Measurements from ENCODE around the gene THBS1.
A peak's percentile ranks its signal among the peaks of the same experiment; 100 is the strongest.

THBS1 gene

DNA sequence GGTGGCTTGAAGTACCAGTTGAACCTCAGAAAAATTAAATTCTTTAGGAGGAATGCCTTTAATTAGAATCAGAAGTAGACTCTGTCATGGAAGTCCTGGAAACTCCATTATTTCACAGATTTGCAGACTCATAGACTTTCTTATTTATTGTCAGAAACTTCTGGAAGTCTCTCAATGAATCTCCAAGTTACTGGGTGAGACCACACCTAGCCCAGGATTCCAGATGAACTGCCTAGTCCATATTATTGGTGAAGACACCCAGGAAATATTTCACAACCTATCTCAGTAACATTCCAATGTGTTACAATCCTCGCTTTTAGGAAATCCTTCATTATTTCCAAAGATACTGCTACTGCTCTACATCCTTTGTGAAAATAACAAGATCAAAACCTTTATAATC lies 6.5 kb upstream of the THBS1 start:
- no peak for DNase-seq

DNA sequence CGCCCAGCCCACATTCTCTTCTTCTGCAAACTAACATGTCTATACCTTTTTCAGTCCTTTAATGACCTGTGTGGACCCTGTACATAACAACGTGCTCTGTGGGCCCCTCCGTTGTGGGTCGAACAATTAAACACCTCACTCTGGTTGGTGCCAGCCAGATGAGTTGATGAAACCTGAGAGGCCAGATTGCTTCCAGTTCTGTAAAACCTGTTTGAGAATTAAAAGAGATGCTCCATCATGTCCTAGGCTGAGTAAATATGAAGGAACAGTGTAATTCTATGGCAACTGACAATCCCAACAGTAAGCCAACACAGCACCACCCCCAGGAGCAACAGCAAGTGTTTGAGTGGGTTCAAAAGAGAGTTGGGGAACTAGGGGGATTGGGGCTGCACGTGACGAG lies 5.7 kb upstream of the THBS1 start:
- no peak for DNase-seq

DNA sequence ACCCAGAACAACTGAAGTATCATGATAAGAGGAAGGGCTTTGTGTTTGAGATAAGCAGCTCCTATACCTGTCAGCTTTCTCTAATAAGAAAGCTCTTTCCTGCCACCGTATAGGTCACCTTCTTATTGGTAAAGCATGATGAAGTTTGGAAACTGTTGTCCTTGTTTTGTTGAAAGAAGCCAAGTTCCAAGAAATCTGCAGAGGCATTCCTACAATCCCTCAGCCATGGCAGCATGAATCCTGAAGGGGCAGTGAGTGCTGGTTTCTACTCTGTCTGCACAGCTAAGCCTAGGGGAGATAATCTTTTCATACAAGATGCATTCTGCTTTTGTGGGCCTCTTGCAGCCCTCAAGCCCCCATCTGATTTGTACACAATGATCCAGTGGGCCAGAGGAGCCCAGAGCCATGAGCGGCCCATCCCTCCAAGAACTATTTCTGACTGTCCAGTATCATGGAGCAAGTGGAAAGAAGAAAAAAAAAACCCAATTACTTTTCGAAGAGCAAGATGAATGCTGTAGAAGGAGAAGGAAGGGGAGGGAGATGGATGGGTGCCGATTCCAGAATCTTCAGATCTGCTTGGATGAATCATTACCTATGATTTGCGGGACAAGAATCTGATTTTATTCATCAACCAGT lies 1.9 kb upstream of the THBS1 start:
- DNase-seq, result no peak

DNA sequence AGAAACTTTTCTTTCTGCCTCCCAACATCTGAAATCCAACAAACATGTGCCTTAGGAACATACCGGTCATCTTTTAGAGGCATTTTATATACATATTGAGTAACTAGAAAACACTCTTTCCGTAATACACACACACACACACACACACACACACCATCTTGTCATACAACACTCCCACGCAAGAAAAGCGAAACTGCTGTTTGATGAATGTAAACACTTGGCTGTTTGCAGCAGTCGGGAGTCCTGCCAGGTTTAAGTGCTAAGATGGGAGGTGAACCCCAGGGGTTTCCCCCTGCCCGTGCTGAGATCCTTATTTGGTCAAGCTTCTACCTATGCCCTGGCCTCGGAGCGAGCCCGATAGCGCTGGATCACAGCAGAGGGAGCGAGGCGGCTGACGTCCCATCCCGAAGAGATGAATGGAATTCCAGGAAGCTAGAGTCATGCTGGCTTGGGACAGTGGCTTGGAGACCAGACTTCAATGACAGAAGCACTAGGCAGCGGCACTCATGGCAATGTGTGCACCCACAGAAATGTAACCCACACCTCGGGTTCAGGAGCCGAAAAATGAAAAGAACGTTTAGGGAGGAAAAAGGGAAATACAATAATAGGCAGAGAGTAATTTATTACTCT lies 1.3 kb upstream of the THBS1 start:
- DNase-seq, result no peak

DNA sequence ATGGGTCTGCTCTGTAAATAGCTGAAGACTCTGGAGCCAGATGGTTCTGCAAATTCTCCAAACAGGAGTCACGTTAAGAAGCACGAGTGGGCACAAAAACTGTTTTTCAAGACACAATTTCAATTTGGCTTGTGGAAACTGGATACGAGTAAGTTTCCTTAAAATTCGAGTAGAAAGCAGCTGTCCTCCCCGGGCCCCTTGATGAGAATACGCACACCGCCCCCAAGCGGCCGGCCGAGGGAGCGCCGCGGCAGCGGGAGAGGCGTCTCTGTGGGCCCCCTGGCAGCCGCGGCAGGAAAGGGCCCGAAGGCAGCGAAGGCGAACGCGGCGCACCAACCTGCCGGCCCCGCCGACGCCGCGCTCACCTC lies 778 bp upstream of the THBS1 start:
- DNase-seq, result peak; percentile 64

DNA sequence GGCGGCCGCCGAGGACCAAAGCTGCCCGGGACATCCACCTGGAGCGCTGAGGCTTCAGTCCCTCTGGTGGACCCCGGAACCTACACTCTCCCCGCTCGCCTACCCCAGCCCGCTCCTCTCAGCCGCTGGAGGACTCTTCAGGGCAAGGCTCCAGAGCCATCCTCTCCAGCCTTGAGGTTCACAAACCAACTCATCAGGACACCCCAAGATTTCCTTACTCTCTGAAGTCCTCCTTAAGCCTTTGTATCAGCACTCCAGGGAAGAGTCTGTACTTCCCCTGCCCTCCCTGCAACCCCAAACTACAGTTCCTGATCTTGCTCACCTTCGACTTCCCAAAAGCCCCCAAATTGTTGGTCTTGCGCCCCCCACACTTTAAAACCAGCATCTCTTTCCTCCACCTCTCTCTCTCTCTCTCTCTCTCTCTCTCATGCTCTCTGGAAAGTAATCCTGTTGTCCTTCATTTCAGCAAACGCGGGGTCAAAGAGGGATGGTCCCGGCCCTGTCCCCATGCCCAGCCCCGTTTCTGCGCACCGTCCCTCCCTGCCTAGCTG lies 438 bp downstream of the THBS1 start:
- no peak for DNase-seq

DNA sequence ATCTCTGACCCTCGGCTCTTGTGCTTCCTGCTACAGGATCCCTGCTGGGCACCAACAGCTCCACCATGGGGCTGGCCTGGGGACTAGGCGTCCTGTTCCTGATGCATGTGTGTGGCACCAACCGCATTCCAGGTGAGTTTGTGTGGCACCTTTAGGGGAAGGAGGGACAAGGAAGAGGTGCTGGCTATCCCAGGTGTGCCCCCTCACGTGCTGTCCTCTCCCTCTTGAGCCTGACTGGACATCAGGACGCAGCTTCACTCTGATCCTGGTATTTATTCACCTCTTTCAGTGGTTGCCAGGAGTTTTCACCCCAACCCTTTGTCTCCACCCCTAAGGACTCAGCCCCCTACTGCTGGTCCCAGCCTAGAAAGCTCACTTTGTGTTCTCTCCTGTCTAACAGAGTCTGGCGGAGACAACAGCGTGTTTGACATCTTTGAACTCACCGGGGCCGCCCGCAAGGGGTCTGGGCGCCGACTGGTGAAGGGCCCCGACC lies 960 bp downstream of the THBS1 start:
- no peak for DNase-seq

DNA sequence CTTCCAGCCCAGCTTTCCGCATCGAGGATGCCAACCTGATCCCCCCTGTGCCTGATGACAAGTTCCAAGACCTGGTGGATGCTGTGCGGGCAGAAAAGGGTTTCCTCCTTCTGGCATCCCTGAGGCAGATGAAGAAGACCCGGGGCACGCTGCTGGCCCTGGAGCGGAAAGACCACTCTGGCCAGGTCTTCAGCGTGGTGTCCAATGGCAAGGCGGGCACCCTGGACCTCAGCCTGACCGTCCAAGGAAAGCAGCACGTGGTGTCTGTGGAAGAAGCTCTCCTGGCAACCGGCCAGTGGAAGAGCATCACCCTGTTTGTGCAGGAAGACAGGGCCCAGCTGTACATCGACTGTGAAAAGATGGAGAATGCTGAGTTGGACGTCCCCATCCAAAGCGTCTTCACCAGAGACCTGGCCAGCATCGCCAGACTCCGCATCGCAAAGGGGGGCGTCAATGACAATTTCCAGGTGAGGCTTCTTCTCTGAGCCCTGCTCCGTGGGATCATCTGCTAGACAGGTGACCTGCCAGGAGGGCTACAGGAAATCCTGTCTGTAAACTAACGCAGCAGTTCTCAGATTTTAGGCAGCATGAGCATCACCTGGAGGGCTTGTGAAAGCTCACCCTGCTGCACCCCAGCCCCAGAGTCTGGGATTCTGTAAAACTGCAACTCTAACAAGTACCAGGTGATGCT lies 1.6 kb downstream of the THBS1 start:
- DNase-seq, result no peak

DNA sequence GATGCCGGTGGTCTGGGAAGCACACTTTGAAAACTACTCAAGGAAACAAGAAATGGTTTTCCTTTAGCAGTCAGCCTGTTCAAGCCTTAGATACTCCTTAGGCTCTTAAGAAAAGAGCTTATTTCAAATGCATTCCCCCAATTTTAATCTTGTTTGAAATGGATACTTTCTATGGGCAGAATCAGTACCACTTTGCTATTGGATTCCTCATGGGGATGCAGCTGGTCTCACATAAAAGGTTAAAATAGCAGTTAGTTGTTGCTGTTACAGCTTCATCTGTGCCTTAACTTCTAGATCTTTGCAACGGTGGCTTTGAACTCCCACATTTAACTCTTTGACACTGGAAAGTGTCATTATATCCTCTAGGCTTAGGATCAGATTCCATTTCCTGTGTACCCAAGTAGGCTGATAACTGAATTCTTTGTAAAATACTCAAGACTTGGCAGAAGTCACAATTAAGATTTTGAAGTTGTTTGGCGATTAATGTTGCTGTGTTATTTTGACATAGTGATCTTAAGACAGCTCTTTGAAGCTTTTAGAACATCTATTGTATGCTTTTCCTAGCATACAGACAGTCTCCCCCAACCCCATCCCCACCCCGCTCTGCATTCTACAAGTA lies 2.2 kb downstream of the THBS1 start:
- DNase-seq, result no peak

DNA sequence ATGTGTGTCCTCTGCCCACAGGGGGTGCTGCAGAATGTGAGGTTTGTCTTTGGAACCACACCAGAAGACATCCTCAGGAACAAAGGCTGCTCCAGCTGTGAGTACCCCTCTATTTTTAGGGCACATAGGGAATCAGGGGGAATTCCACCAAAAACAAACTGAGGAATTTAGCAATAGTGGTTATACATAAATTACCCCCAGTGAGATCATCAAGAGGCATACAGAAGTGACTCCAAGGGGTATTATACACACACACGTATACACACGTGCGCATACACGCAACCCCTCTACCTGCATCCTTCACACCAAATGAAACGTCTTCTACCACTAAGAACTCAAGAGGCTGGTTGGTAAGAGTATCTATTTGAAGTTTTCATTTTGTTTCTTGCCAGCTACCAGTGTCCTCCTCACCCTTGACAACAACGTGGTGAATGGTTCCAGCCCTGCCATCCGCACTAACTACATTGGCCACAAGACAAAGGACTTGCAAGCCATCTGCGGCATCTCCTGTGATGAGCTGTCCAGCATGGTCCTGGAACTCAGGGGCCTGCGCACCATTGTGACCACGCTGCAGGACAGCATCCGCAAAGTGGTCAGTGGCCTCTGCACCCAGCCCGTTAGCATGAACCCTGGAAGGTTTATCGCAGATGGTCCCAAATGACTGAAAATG lies 2.9 kb downstream of the THBS1 start:
- no peak for DNase-seq

DNA sequence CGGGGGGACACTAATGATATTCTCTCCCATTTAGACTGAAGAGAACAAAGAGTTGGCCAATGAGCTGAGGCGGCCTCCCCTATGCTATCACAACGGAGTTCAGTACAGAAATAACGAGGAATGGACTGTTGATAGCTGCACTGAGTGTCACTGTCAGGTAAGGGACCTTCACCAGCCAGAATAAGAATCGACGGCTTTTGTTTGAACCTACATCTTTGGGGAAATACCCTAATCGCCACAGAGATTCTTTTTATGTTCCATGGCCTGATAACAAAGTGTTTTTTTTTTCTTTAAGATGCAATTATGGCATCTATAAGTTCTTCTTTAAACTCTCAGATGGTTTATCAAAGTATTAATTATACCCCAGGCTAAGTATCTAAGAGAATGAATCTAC lies 3.4 kb downstream of the THBS1 start:
- no peak for DNase-seq

DNA sequence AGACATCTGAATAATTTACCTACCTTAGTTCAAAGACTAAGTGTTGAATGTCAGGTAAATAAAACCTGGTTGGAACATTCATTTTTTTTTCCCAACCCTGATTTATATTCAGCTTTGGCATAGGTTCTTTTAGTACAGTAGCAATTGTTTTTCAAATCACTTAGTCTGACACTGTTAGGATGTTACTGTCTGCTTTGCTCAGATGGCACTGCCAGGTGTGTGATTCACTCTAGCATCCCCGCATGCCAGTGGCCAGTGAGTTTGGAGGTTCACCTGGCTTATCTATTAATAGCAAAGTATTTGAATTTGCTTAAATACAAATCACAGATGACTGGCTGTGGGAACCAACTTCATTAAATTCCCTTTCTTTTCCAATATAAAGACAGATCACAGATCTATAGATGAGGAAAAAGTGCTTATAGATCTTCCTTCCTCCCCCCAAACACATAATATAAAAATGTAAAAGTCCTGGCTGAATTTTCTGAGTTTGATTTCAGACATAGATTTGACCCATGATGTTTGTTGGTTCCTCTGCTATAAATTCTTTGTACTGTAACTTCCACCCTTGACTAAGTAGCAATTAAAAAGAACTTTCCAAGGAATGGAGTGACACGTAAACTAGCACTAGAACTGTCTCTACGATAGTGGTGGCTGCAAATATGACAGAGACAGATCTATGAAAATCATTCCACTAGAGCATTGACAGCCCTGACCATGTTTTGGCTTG lies 3.9 kb downstream of the THBS1 start:
- no peak for DNase-seq

DNA sequence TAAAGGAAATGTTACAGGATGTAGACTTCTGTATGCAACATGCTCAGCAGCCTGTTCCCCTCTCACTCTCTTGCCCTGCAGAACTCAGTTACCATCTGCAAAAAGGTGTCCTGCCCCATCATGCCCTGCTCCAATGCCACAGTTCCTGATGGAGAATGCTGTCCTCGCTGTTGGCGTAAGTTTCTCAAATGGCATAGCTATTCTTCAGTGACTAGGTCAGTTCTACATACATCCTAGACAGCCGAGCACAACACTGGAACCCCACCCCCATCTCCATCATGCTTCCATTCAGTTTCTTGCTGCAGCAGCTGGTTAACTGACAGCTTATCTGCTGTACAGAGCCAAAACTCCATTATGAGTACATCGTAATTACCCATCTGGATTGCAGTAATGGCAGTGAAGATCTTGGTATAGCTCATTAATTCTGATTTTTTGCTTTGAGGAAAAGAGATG lies 4.5 kb downstream of the THBS1 start:
- DNase-seq, result no peak

DNA sequence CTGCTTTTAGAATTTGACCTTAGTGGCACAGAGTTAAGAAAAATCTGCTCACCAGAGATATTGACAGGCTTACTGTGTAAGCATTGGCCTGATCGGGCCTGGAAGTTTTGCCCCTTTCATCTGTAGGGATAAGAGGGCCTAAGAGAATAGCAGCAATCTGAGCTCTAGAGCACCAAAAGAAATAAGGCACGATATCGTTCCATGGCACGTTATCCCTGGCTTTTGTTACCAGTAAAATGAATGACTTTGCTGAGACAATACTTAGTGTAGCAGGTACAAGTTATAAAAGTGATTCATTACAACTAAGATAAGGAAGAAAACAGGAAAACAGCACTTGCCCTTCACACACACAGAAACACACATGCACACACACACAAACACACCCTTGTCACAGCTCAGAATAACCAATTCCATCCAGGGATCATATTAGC lies 5.0 kb downstream of the THBS1 start:
- no peak for DNase-seq

DNA sequence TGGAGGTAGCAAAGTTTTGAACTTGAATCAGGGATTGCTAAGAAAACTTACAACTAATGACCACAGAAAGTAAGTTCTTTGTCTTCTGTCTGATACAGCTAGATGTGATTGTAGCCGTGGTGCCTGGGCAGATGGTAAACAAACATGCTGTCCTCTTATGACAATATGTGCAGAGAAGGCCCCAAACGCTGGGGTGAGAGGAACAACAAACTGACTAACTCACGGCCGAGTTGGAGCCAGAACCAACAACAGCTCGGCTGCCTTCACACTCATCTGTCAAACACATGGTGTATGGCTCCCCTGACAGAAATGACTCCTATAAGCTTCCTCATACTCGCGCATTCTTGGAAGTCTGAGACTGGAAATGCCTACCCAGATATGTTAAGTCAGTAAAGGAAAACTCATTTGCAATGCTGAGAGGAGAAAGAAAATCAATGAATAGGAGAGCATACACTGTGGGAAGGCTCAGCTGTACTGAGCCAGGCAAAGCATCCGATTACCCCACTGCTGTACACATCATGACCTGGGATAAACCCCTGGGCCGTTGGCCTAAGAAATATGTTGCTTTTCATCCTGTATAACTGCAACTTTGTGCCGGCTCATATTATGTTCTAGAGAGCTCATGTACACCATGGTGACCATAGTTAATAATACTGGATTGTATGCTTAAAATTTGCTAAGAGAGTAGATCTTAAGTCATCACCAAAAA lies 5.7 kb downstream of the THBS1 start:
- DNase-seq, result no peak

DNA sequence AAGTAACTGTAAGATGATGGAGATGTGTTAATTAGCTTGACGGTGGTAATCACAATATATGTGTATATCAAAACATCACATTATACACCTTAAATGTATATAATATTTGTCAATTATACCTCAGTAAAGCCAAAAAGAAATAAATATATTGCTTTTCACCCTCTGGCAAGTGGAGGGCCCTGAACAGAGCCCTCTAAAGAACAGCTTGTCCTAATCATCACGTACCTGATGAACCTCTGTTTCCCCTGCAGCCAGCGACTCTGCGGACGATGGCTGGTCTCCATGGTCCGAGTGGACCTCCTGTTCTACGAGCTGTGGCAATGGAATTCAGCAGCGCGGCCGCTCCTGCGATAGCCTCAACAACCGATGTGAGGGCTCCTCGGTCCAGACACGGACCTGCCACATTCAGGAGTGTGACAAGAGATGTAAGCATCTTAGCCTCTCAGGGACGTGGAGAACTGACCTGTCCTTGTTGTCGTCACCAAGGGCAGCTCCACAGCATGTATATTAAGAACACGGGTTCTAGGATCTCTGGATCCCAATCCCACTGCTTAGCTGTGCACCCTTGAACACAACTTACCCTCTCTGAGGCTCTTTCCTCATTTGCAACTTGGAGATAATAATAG lies 6.3 kb downstream of the THBS1 start:
- no peak for DNase-seq

DNA sequence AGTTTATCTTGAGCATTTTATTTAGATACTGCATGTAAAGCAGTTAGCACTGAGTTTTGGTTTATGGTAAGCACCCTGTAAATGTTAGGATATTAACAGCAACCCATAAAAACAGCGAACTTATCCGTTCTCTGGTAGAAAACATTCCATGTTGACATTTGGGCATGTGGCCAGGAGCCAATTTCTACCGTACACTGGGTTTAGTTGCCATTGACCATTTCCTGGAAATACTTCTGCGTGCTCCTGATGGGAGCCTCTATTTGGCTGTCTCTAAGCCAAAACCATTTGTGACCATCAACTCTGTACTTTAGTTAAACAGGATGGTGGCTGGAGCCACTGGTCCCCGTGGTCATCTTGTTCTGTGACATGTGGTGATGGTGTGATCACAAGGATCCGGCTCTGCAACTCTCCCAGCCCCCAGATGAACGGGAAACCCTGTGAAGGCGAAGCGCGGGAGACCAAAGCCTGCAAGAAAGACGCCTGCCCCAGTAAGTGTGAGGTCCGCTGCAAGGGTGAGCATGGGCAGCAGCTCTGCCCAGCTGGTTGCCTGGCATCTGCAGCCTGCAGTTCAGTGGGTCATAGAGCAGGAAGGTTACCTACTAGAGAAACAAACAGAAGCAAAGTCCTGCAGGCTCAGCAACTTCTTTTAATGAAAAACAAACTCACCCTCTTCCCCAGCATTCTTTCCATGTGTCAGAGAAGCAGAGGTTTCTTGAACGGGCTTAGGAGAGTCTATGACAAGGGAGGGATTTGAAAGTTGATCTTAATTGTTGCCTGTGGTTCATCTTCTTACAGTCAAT lies 7.1 kb downstream of the THBS1 start:
- no peak for DNase-seq

DNA sequence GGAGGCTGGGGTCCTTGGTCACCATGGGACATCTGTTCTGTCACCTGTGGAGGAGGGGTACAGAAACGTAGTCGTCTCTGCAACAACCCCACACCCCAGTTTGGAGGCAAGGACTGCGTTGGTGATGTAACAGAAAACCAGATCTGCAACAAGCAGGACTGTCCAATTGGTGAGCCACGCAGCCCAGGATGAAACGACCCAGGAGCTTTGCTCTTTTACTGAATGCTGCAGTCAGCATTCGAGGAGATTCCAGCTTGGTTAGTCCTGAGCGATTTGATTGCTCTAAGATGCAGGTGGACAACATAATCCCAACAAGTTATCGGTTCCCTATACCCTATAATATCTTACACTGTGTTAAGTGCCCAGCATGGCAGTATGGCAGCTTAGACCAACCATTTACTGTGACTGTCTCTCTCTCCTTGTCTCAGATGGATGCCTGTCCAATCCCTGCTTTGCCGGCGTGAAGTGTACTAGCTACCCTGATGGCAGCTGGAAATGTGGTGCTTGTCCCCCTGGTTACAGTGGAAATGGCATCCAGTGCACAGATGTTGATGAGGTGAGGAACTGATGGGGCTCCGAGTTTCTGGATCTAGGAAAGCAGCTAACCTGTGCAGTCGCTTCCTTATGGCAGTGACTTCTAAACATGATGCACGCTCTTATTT lies 7.8 kb downstream of the THBS1 start:
- DNase-seq, result no peak

DNA sequence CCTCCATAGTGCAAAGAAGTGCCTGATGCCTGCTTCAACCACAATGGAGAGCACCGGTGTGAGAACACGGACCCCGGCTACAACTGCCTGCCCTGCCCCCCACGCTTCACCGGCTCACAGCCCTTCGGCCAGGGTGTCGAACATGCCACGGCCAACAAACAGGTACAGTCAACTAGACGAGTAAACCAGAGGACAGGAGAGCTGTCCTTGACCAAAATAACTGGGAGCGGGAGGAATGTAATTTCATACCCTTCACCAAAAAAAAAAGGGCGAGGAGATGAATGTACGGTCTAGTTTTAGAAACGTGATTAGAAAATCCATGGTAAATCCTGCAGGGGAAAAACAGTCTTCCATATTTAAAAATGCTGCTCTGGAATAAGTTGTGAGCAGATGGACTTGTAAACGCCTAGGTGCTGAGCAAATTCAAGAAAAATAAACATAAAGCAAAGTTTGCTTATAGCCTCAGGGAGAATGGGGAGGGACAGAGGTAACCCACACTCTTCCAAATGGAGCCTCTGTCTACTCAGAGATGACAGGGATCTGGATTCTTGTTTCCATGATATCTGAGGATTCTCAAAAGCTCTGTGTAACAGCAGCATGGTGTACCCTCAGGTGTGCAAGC lies 8.4 kb downstream of the THBS1 start:
- no peak for DNase-seq
